A673 (cell line): Measurements from ENCODE around the gene ODAD2. TPM values are rescaled to one million over a fixed set of nuclear protein-coding genes. Genes with fewer than 3 reads are reported as not detected.

Experiments used
- BruUV-seq: library from RNA; stranded (reverse); fragments of 400-500 nt; replicated peaks from 2 replicates; lab custom pipeline; 2021; lab: Mats Ljungman, UMichigan
- CTCF ChIA-PET: fragments of 300-600 bp; sonication (Branson Sonifier 250); formaldehyde crosslinking; loops from one replicate; lab custom pipeline; 2022; ENCODE audit warnings: antibody characterized with exemption; lab: Charles Lee
- POLR2A ChIA-PET: fragments of 300-600 bp; sonication (Branson Sonifier 250); formaldehyde crosslinking; loops from one replicate; lab custom pipeline; 2022; ENCODE audit warnings: antibody characterized with exemption; ENCODE audit not compliant: low non-redundant PET; lab: Charles Lee
- DNase-seq: peaks from one replicate; pipeline ENCODE4 v3.0.0-alpha.2; 2015; ENCODE audit warnings: low spot score
- H3K27ac ChIP-seq: fragments of 200-600 bp; sonication (generic); 2 replicates; pipeline ENCODE4 v1.5.1; 2016; ENCODE audit warnings: mixed run types, low read depth, mild to moderate bottlenecking, mixed read lengths, antibody characterized with exemption, low read length; ENCODE audit not compliant: poor library complexity, severe bottlenecking
- H3K27me3 ChIP-seq: fragments of 200-600 bp; sonication (generic); replicated peaks from 2 replicates; pipeline ENCODE4 v1.6.1; 2017; ENCODE audit warnings: mixed run types, low read depth, mild to moderate bottlenecking, mixed read lengths, antibody characterized with exemption, low read length; ENCODE audit not compliant: insufficient read depth, poor library complexity
- H3K36me3 ChIP-seq: fragments of 200-600 bp; sonication (generic); 2 replicates; pipeline ENCODE4 v1.6.1; 2016; ENCODE audit warnings: mixed run types, mild to moderate bottlenecking, mixed read lengths, antibody characterized with exemption, low read length; ENCODE audit not compliant: insufficient read depth, poor library complexity, severe bottlenecking
- H3K4me1 ChIP-seq: fragments of 200-600 bp; sonication (generic); 2 replicates; pipeline ENCODE4 v1.6.1; 2017; ENCODE audit warnings: mixed run types, mild to moderate bottlenecking, mixed read lengths, antibody characterized with exemption, low read length; ENCODE audit not compliant: insufficient read depth, poor library complexity, severe bottlenecking
- H3K4me3 ChIP-seq: fragments of 200-600 bp; sonication (generic); 2 replicates; pipeline ENCODE4 v1.5.1; 2016; ENCODE audit warnings: low read depth, mixed run types, mild to moderate bottlenecking, mixed read lengths, low read length; ENCODE audit not compliant: poor library complexity, severe bottlenecking
- H3K9me3 ChIP-seq: fragments of 200-600 bp; sonication (generic); 2 replicates; pipeline ENCODE4 v1.6.1; 2016; ENCODE audit warnings: mixed run types, low read depth, mild to moderate bottlenecking, mixed read lengths, antibody characterized with exemption, low read length; ENCODE audit not compliant: poor library complexity, severe bottlenecking
- EZH2 ChIP-seq: fragments of 200-600 bp; sonication (generic); IDR thresholded peaks from 2 replicates; pipeline ENCODE4 v1.6.1; 2017; ENCODE audit warnings: borderline replicate concordance, low read depth, mild to moderate bottlenecking, mixed read lengths, antibody characterized with exemption, low read length; ENCODE audit not compliant: poor library complexity, severe bottlenecking
- intact Hi-C: fragments of 100-400 bp; cut with micrococcal nuclease; formaldehyde crosslinking; loops from one replicate; pipeline ENCODE4 v1.10.0; 2022; ENCODE audit not compliant: unreplicated experiment
- total RNA-seq: library from RNA; stranded (reverse); gene quantifications from 2 replicates; pipeline ENCODE4 v1.2.3, GENCODE V29; 2021
- TF ChIP-seq, protein P1 (sequence below): fragments of 300-800, 200-600 bp; sonication (generic); conservative IDR thresholded peaks from 2 replicates; pipeline ENCODE4 v1.5.1; 2017; ENCODE audit warnings: low read depth, mild to moderate bottlenecking, antibody characterized with exemption, low read length, moderate library complexity, mixed read lengths

ODAD2 gene
- total RNA-seq, 1 experiment from 2014 or later: 1.2 TPM

DNA sequence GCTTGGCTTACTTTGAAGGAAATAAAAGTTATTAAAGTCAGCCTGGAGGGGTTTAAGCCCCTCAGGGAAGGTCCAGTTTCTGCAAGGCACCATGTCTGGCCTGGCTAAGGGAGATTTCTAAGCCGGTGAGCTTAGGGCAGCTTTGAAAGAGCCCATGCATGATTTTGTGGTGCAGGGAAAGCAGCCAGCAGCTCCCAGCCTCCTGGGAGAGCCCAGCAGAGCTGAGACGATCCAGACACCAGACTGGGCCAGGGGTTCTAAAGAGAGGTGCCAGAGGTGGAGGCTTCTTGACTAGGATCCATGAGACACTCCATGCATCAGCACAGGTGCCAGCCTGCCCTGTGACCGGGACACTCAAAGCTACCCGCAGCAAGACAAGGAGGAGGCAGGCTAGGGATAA lies 193.7 kb downstream of the ODAD2 start:
- no peaks in the 10 kb centered on the region for H3K9me3 ChIP-seq
- BruUV-seq: no TSS peak
- intact Hi-C loops: no loop called here
- H3K4me3 ChIP-seq: no peak overlapping the region
- peaks cover 33% of the 10 kb centered on the region for H3K27me3 ChIP-seq
- TF ChIP-seq, protein P1, sequence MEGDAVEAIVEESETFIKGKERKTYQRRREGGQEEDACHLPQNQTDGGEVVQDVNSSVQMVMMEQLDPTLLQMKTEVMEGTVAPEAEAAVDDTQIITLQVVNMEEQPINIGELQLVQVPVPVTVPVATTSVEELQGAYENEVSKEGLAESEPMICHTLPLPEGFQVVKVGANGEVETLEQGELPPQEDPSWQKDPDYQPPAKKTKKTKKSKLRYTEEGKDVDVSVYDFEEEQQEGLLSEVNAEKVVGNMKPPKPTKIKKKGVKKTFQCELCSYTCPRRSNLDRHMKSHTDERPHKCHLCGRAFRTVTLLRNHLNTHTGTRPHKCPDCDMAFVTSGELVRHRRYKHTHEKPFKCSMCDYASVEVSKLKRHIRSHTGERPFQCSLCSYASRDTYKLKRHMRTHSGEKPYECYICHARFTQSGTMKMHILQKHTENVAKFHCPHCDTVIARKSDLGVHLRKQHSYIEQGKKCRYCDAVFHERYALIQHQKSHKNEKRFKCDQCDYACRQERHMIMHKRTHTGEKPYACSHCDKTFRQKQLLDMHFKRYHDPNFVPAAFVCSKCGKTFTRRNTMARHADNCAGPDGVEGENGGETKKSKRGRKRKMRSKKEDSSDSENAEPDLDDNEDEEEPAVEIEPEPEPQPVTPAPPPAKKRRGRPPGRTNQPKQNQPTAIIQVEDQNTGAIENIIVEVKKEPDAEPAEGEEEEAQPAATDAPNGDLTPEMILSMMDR: no peak
- TF ChIP-seq EZH2: no peak
- no peaks in the 10 kb centered on the region for H3K36me3 ChIP-seq
- ChIA-PET POLR2A (no interaction called here), CTCF (no interaction called here)
- DNase-seq: no peak
- H3K4me1 ChIP-seq: no peaks in the 10 kb centered on the region
- no peak overlapping the region for H3K27ac ChIP-seq

DNA sequence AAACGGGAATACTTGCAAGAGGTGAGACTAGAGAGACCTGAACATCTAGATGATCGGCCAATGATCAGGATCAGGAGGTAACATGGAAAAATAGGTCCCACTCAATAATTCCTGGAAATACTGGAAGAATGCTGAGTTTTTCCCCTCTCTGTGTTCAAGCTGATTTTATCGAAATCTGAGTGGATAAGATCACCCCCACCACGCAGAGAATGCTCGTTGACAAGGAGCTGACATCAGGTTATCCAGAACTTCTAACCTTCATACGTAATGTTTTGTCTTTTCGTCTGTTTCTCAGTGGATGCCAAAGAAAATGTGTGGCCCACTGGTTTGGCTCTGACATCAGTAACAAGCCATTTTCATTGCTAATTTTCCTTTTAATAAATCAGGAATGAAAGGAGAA lies 194.7 kb downstream of the ODAD2 start:
- no TSS peak for BruUV-seq
- intact Hi-C loops: no loop called here
- TF ChIP-seq, protein P1: no peak
- TF ChIP-seq EZH2: no peak

DNA sequence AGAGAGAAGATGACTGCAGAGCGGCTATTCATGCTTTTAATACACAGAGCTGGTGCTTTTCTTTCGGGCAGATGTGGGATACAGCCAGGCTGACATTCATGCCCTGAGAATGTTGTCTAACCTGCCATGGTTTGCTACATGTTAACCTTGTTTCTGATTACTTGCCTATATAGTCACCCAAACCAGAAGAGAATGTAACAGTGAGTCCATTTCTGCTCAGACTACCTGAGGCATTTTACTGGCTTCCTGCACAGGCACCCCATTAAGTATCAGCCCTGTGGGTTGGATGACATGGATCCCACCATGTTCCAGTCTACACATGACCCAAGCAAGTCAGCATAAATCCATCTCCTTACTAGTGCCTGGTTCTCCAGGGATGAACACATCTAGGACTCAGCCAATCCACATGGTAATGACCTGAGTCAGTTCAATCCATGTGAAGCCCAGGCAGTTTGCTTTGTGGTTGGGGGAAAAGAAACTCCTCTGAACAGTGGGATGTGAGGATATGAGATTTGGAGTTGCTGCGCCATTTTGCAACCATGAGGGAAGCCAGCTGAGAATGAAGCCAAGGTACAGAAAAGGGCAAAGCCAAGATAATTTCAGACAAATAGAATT lies 197.6 kb downstream of the ODAD2 start:
- H3K9me3 ChIP-seq: no peaks in the 10 kb centered on the region
- H3K36me3 ChIP-seq: no peaks in the 10 kb centered on the region
- no peaks in the 10 kb centered on the region for H3K4me1 ChIP-seq
- intact Hi-C loops: no loop called here
- ChIA-PET POLR2A (no interaction called here), CTCF (no interaction called here)
- TF ChIP-seq EZH2: no peak
- TF ChIP-seq, protein P1: no peak
- H3K4me3 ChIP-seq: no peak overlapping the region
- no peak for DNase-seq
- H3K27me3 ChIP-seq: peaks cover 20% of the 10 kb centered on the region
- H3K27ac ChIP-seq: no peak overlapping the region
- no TSS peak for BruUV-seq

More for the DNA sequence above, 194.7 kb downstream of the ODAD2 start:
- no peak overlapping the region for H3K4me3 ChIP-seq
- no peak for DNase-seq
- H3K4me1 ChIP-seq: no peaks in the 10 kb centered on the region
- no peak overlapping the region for H3K27ac ChIP-seq
- CTCF ChIA-PET: no interaction called here
- no peaks in the 10 kb centered on the region for H3K9me3 ChIP-seq
- POLR2A ChIA-PET: no interaction called here
- H3K27me3 ChIP-seq: peaks cover 33% of the 10 kb centered on the region
- no peaks in the 10 kb centered on the region for H3K36me3 ChIP-seq
